Renal pelvis (tissue), 12 donors: Measurements from ENCODE around the gene PEG3. TPM values are rescaled to one million over a fixed set of nuclear protein-coding genes. Genes with fewer than 3 reads are reported as not detected.
"Not testable (repeated sequence)": the region's sequence is repeated elsewhere in the genome, so short reads cannot be mapped to it uniquely, and the experiment has no call there.

Experiments
- DNase-seq: peaks from one replicate; pipeline ENCODE4 v3.0.0-alpha.2; 2013
- long read RNA-seq, 16 experiments: transcript quantifications; one replicate each; lab custom pipeline, GENCODE V29; 2026
- polyA plus RNA-seq, 3 donors: library from polyadenylated mRNA; unstranded; fragments of 120-200 nt; gene quantifications; one replicate each; pipeline ENCODE4 v1.2.1, GENCODE V29; 2013; ENCODE audit not compliant: insufficient read length in 3 of 3

PEG3 gene
- polyA plus RNA-seq = 10 to 100 TPM; 64.2 to 78.1 (median 74.9) TPM
- long read RNA-seq, donor 1, full-length matches to known transcripts = 4 of 4 reads
- long read RNA-seq, donor 1, partial matches to known transcripts = 0 of 4 reads
- long read RNA-seq, donor 1, other reads (novel, unspliced or antisense) = 0 of 4 reads
- long read RNA-seq, donor 2, full-length matches to known transcripts = 7 of 7 reads
- long read RNA-seq, donor 2, partial matches to known transcripts = 0 of 7 reads
- long read RNA-seq, donor 2, other reads (novel, unspliced or antisense) = 0 of 7 reads
- long read RNA-seq, donor 3, full-length matches to known transcripts = 4 of 4 reads
- long read RNA-seq, donor 3, partial matches to known transcripts = 0 of 4 reads
- long read RNA-seq, donor 3, other reads (novel, unspliced or antisense) = 0 of 4 reads
- long read RNA-seq, donor 4, full-length matches to known transcripts = 3 of 9 reads
- long read RNA-seq, donor 4, partial matches to known transcripts = 6 of 9 reads
- long read RNA-seq, donor 4, other reads (novel, unspliced or antisense) = 0 of 9 reads
- long read RNA-seq, donor 5, full-length matches to known transcripts = 5 of 5 reads
- long read RNA-seq, donor 5, partial matches to known transcripts = 0 of 5 reads
- long read RNA-seq, donor 5, other reads (novel, unspliced or antisense) = 0 of 5 reads
- long read RNA-seq, donor 6, full-length matches to known transcripts = 17 of 17 reads
- long read RNA-seq, donor 6, partial matches to known transcripts = 0 of 17 reads
- long read RNA-seq, donor 6, other reads (novel, unspliced or antisense) = 0 of 17 reads
- long read RNA-seq, donor 7, full-length matches to known transcripts = 6 of 11 reads
- long read RNA-seq, donor 7, partial matches to known transcripts = 0 of 11 reads
- long read RNA-seq, donor 7, other reads (novel, unspliced or antisense) = 5 of 11 reads
- long read RNA-seq, donor 8, full-length matches to known transcripts = 18 of 24 reads
- long read RNA-seq, donor 8, partial matches to known transcripts = 0 of 24 reads
- long read RNA-seq, donor 8, other reads (novel, unspliced or antisense) = 6 of 24 reads
- long read RNA-seq, donor 9, full-length matches to known transcripts = 3 of 3 reads
- long read RNA-seq, donor 9, partial matches to known transcripts = 0 of 3 reads
- long read RNA-seq, donor 9, other reads (novel, unspliced or antisense) = 0 of 3 reads
- long read RNA-seq, donor 10, full-length matches to known transcripts = 8 of 8 reads
- long read RNA-seq, donor 10, partial matches to known transcripts = 0 of 8 reads
- long read RNA-seq, donor 10, other reads (novel, unspliced or antisense) = 0 of 8 reads
- long read RNA-seq, donor 11, full-length matches to known transcripts = 2 of 58 reads
- long read RNA-seq, donor 11, partial matches to known transcripts = 56 of 58 reads
- long read RNA-seq, donor 11, other reads (novel, unspliced or antisense) = 0 of 58 reads
- long read RNA-seq, donor 12, full-length matches to known transcripts = 11 of 16 reads
- long read RNA-seq, donor 12, partial matches to known transcripts = 0 of 16 reads
- long read RNA-seq, donor 12, other reads (novel, unspliced or antisense) = 5 of 16 reads
- long read RNA-seq, donor 13, full-length matches to known transcripts = 4 of 4 reads
- long read RNA-seq, donor 13, partial matches to known transcripts = 0 of 4 reads
- long read RNA-seq, donor 13, other reads (novel, unspliced or antisense) = 0 of 4 reads
- long read RNA-seq, donor 14, full-length matches to known transcripts = 7 of 13 reads
- long read RNA-seq, donor 14, partial matches to known transcripts = 6 of 13 reads
- long read RNA-seq, donor 14, other reads (novel, unspliced or antisense) = 0 of 13 reads
- long read RNA-seq, donor 15, full-length matches to known transcripts = 9 of 9 reads
- long read RNA-seq, donor 15, partial matches to known transcripts = 0 of 9 reads
- long read RNA-seq, donor 15, other reads (novel, unspliced or antisense) = 0 of 9 reads
- long read RNA-seq, donor 16, full-length matches to known transcripts = 4 of 4 reads
- long read RNA-seq, donor 16, partial matches to known transcripts = 0 of 4 reads
- long read RNA-seq, donor 16, other reads (novel, unspliced or antisense) = 0 of 4 reads

DNA sequence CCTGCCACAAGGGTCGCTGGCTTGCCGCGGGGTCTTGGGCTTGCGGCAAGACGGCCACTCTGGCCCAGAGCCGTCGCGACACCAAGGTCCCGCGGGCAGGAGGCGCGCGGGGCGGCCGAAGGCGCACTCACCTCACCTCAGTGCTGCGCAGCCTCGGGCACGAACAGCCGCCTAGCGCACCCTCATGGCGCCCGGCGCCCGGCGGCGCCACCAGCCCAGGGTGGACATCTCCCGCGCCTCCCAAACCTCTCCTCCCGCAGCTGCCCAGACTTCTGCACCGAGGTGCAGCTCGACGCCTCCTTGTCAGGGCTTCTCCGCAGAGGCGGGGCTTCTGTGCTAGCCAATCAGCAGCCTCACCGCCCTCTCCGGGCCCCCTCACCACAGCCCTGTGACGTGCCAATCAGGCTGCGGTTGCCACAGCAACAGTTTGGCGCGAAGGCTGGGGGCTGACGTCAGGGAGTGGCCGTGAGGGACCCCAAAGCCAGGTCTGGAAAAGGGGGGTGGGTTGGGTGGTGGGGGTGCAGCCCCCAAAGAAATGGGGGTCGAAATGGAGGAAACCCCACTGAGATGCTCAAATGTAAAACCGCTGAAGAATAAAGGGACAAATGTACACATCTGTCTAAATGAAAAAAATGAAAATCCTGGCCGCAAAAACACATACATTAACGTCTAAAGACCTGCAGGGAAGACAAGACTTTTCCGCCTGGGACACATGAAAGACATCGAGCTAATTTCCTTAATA lies at the start of gene PEG3, which contains the start of gene ZIM2:
TSS of gene PEG3 (minus strand) at position 276 of the 742 bp plus-strand sequence. CDS start 16,071 bp downstream, outside the sequence.
TSS of gene ZIM2 (minus strand) at position 276 of the 742 bp plus-strand sequence. CDS start 16,449 bp downstream, outside the sequence.
- DNase-seq = peak; percentile 84

DNA sequence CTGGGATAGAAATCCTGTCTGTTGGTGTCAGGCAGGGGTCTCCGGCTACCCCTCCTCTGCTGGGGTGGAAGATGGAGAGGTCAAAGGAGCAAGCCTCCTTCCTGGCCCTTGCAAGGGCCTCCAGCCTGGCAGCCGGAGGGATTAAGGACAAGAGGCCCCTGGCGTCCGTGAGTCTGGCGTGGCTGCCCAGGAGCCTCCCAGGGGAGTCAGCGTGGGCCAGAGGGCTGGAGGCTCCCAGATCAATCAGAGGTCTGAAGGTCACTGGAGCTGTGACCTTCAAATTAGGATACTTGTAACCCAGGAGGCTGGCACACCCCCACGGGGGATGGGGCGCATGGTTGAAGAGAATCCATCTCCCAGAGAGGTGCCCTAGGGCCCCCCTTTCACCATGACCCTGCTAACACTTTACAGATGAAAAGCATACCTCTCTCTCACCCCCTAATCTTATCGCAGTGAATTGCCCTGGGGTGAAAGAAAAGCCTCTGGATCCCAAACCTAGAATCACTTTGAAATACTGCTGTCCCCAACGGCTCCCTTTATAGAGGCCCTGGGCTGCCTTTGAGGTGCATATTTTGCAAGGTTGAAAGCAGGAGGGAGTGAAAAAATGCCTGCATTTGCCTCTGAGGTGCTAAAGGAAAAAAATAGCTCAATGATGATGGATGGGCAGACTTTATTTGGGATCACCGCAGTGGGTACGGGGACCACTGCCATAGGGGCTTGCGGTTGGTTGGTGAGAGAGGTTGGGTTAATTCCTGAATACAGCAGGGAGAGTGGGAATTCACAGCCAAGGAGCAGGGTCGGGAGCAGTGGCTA lies 44.9 kb upstream of the PEG3 start:
- no peak for DNase-seq

- DNase-seq = no peak
Measured at GRCh38 chr19:56884441-56884840, 43.9 kb upstream of the PEG3 start.

DNA sequence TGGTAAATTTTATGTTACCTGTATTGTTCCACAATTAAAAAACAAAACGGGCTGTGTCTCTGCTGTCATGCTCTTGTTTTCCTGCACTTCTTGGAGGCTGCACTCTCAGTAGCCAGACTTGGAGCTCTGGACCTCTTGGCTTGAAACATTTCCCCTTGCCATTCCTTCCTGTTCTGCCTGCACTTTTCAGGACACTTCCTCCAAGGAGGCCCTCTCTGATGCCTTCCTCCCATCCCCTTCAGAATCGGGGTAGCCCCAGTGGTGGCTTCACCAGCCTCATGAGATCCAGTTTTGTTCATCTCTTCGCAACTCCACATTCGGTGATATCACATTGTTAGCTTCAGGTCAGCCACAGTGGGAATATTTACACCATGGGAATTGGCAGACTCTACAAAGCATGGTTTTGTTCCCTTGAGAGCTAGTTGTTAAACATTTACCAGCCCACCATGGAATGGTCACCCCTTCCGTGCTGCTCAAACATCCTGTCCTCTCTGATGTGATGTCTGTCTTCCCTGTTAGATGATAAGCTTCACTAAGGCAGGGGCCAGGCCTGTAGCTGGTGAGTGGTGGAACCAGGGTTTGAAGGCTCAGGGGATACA lies 40.2 kb upstream of the PEG3 start:
- DNase-seq = no peak

- DNase-seq = no peak
Measured at GRCh38 chr19:56877069-56877715, 36.7 kb upstream of the PEG3 start.

GRCh38 chr19:56875717-56876116 lies 35.2 kb upstream of the PEG3 start:
- DNase-seq = no peak

DNA sequence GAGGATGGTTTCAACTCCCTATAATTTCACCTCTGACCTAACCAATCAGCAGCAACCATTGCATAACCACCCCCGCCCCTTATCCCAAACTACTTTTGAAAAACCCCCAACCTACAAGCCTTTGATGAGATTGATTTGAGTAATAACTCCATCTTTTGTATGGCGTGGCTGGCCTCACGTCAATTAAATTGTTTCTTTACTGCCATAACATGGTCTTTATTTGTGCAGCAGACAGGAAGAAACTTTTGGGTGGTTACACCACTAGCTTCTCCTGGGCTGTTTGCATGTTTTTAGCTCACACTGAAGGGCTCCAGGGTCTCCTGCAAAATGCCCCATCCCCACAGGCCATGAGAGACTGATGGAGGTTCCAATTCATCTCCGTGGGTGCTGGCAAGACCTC lies 34.0 kb upstream of the PEG3 start:
- no peak for DNase-seq

DNA sequence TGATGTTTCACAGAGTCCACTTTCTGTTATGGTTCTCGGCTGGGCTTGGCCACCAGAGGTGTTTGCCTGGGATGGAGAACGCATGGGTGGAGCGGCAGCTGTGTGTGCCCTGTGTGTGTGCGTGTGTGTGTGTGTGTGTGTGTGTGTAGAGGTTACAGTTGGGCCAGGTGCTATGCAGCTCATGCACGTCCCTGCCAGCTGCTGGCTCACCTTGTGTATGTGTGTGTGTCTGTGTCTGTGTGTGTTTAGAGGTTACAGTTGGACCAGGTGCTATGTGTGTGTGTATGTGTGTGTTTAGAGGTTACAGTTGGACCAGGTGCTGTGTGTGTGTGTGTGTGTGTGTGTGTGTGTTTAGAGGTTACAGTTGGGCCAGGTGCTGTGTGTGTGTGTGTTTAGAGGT lies 33.0 kb upstream of the PEG3 start:
- no peak for DNase-seq

GRCh38 chr19:56869886-56870285 lies 29.4 kb upstream of the PEG3 start:
- DNase-seq = no peak

GRCh38 chr19:56868446-56868845 lies 27.9 kb upstream of the PEG3 start:
- no peak for DNase-seq

DNA sequence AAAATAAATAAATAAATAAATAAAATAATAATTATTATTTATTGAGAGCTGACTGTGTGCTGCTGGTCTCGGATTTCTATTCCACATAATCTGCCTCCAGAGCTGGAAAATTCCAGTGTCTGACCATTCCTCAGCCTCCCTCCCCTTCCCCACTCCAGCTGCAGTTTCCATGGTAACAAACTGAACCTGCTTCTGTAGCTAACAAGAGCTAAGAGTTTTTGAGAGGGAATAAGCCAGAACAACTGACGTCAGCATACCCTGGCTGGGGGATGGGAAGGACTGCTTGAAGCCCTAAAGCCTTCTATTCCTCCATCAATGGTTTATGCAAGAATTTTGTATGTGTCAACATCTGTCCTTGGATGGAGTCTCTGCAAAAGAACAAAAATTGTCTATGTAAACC lies 26.0 kb upstream of the PEG3 start:
- peak; percentile 71 for DNase-seq

GRCh38 chr19:56864443-56865125 lies 24.1 kb upstream of the PEG3 start:
- no peak for DNase-seq

DNA sequence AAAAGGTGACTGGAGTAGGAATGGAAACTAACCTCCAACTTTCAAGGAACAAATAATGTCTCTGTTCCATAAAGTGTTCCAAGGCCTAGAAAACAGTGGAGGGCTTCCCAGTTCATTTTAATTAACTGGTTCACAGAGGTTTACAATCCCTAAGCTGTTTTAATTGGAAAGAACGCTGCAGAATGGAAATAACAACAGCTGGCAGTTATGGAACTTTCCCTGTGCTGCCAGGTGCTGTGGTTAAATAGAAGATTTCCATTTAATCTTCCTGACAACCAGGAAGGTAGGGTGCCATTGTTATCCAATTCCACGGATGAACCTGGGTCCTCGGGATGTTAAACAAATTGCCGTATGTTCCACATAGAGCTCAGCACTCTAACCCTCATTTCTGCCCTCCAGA lies 22.2 kb upstream of the PEG3 start:
- DNase-seq = no peak

DNA sequence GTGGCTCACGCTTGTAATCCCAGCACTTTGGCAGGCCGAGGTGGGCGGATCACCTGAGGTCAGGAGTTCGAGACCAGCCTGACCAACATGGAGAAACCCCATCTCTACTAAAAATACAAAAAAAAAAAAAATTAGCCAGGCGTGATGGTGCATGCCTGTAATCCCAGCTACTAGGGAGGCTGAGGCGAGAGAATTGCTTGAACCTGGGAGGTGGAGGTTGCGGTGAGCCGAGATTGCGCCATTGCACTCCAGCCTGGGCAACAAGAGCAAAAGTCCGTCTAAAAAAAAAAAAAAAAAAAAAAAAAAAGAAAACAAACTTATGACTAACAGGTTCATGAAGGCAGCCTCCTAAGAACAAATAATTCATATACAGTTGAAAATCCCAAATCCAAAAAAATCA lies 19.9 kb upstream of the PEG3 start:
- not testable (repeated sequence) for DNase-seq

DNA sequence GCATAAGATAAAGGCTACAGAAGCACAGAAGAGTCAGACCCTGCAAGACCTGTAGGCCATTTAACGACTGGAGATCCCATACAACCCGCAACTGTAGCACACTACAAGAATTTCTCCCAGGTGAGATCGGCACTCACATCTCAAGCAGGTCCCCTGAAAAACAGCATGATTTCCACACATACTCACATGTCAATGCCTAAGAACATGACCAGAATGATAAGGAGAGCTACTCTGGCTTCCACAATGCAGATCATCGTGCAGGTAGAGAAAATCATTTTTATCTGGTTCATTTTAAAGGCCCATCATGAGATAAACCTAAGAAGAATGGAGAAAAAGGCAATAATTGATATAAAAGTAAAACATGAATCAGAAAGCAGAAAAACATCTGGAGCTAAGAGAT lies 17.5 kb upstream of the PEG3 start:
- no peak for DNase-seq

- DNase-seq = no peak
Measured at GRCh38 chr19:56856822-56857221, 16.3 kb upstream of the PEG3 start.

DNA sequence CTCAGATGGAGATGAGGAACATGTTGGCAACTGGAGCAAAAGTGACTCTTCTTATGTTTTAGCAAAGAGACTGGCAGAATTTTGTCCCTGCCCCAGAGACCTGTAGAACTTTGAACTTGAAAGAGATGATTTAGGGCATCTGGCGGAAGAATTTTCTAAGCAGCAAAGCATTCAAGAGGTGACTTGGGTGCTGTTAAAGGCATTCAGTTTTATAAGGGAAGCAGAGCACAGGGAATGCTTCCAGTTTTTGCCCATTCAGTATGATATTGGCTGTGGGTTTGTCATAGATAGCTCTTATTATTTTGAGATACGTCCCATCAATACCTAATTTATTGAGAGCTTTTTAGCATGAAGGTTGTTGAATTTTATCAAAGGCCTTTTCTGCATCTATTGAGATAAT lies 11.8 kb upstream of the PEG3 start:
- DNase-seq = not testable (repeated sequence)
